ENCODE data around the gene ATXN1. TPM values are rescaled to one million over a fixed set of nuclear protein-coding genes. Genes with fewer than 3 reads are reported as not detected.

Gene ATXN1
- total and polyA plus RNA-seq, 2 of the 13 experiments (the other 11 are each of a cell fraction or from before 2014, with no cell fraction given) = 20.7 to 39.5 TPM

DNA sequence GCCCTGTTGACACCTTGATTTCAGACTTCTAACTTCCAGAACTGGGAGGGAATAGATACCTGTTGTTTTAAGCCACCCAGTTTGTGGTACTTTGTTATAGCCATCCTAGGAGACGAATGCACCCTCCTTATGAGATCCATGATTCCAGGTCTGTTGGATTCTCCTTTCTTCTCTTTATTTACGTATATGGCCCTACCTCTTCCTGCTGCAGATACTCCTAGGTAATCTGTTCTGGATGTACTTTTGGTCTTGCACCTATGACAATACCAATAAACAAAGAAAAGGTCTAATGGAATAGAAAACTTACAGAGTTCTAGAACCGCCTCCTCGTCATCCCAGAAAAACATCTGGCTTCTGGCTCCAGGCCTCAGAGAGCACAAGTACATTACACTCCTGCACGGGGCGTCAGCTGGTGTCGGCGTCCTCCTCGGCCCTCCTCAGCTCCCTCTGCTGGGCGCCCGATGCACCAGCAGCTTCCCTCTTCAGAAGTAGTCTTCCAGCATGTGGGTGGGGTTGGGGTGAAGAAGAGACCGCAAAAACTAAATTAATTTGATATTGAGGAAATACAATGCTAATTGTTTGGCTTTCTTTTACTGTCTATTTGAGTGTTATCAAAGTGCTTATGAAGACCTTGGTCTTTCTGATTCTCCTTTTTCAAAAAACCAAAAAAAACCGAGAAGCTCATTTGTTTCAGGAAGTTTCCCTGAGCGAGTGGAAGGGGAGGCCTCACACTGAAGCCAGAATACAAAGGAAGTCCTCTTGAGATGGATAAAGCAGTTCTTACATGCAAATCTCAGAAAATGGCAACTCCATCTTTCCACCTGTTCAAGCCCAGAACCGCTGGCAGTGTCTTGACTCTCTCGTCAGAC, 9.7 kb upstream of the ATXN1 start (continued):
- TF ChIP-seq, protein P1, sequence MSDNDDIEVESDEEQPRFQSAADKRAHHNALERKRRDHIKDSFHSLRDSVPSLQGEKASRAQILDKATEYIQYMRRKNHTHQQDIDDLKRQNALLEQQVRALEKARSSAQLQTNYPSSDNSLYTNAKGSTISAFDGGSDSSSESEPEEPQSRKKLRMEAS (IDR thresholded peaks at IDR 0.05) = peak; percentile 50
- TF ChIP-seq, protein P2, sequence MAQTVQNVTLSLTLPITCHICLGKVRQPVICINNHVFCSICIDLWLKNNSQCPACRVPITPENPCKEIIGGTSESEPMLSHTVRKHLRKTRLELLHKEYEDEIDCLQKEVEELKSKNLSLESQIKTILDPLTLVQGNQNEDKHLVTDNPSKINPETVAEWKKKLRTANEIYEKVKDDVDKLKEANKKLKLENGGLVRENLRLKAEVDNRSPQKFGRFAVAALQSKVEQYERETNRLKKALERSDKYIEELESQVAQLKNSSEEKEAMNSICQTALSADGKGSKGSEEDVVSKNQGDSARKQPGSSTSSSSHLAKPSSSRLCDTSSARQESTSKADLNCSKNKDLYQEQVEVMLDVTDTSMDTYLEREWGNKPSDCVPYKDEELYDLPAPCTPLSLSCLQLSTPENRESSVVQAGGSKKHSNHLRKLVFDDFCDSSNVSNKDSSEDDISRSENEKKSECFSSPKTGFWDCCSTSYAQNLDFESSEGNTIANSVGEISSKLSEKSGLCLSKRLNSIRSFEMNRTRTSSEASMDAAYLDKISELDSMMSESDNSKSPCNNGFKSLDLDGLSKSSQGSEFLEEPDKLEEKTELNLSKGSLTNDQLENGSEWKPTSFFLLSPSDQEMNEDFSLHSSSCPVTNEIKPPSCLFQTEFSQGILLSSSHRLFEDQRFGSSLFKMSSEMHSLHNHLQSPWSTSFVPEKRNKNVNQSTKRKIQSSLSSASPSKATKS (CRISPR knock-in tag; IDR thresholded peaks at IDR 0.05) = no peak
- no peak for TF ChIP-seq PLRG1 (conservative IDR thresholded peaks at IDR 0.05)
- TF ChIP-seq PPARG (CRISPR knock-in tag; conservative IDR thresholded peaks at IDR 0.05) = peak; percentile 51; the same call in 1 of the 2 replicates
- TF ChIP-seq DMAP1 (CRISPR knock-in tag; IDR thresholded peaks at IDR 0.05) = no peak
- TF ChIP-seq, protein P3, sequence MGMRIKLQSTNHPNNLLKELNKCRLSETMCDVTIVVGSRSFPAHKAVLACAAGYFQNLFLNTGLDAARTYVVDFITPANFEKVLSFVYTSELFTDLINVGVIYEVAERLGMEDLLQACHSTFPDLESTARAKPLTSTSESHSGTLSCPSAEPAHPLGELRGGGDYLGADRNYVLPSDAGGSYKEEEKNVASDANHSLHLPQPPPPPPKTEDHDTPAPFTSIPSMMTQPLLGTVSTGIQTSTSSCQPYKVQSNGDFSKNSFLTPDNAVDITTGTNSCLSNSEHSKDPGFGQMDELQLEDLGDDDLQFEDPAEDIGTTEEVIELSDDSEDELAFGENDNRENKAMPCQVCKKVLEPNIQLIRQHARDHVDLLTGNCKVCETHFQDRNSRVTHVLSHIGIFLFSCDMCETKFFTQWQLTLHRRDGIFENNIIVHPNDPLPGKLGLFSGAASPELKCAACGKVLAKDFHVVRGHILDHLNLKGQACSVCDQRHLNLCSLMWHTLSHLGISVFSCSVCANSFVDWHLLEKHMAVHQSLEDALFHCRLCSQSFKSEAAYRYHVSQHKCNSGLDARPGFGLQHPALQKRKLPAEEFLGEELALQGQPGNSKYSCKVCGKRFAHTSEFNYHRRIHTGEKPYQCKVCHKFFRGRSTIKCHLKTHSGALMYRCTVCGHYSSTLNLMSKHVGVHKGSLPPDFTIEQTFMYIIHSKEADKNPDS (CRISPR knock-in tag; IDR thresholded peaks at IDR 0.05) = no peak
- TF ChIP-seq, protein P4, sequence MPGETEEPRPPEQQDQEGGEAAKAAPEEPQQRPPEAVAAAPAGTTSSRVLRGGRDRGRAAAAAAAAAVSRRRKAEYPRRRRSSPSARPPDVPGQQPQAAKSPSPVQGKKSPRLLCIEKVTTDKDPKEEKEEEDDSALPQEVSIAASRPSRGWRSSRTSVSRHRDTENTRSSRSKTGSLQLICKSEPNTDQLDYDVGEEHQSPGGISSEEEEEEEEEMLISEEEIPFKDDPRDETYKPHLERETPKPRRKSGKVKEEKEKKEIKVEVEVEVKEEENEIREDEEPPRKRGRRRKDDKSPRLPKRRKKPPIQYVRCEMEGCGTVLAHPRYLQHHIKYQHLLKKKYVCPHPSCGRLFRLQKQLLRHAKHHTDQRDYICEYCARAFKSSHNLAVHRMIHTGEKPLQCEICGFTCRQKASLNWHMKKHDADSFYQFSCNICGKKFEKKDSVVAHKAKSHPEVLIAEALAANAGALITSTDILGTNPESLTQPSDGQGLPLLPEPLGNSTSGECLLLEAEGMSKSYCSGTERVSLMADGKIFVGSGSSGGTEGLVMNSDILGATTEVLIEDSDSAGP (CRISPR knock-in tag; IDR thresholded peaks at IDR 0.05; ENCODE audit: borderline replicate concordance) = 0 out of 2 replicates have a peak, but pooled peaks have one; percentile 37
- TF ChIP-seq MEIS2 (CRISPR knock-in tag; IDR thresholded peaks at IDR 0.05) = no peak
- 0 out of 2 replicates have a peak, but pooled peaks have one; percentile 47 for TF ChIP-seq ZNF670 (CRISPR knock-in tag; IDR thresholded peaks at IDR 0.05; ENCODE audit: borderline replicate concordance)
- TF ChIP-seq MIER3 (CRISPR knock-in tag; IDR thresholded peaks at IDR 0.05; ENCODE audit: borderline replicate concordance) = peak; percentile 64; the same call in 1 of the 2 replicates
- peak; percentile 21; the same call in 1 of the 2 replicates for TF ChIP-seq FOXA3 (CRISPR knock-in tag; IDR thresholded peaks at IDR 0.05)
- peak; percentile 18 for TF ChIP-seq YY1 (IDR thresholded peaks at IDR 0.05; ENCODE audit: insufficient read depth, insufficient replicate concordance, low read depth, low read length)
- TF ChIP-seq, protein P5, sequence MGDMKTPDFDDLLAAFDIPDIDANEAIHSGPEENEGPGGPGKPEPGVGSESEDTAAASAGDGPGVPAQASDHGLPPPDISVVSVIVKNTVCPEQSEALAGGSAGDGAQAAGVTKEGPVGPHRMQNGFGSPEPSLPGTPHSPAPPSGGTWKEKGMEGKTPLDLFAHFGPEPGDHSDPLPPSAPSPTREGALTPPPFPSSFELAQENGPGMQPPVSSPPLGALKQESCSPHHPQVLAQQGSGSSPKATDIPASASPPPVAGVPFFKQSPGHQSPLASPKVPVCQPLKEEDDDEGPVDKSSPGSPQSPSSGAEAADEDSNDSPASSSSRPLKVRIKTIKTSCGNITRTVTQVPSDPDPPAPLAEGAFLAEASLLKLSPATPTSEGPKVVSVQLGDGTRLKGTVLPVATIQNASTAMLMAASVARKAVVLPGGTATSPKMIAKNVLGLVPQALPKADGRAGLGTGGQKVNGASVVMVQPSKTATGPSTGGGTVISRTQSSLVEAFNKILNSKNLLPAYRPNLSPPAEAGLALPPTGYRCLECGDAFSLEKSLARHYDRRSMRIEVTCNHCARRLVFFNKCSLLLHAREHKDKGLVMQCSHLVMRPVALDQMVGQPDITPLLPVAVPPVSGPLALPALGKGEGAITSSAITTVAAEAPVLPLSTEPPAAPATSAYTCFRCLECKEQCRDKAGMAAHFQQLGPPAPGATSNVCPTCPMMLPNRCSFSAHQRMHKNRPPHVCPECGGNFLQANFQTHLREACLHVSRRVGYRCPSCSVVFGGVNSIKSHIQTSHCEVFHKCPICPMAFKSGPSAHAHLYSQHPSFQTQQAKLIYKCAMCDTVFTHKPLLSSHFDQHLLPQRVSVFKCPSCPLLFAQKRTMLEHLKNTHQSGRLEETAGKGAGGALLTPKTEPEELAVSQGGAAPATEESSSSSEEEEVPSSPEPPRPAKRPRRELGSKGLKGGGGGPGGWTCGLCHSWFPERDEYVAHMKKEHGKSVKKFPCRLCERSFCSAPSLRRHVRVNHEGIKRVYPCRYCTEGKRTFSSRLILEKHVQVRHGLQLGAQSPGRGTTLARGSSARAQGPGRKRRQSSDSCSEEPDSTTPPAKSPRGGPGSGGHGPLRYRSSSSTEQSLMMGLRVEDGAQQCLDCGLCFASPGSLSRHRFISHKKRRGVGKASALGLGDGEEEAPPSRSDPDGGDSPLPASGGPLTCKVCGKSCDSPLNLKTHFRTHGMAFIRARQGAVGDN (CRISPR knock-in tag; IDR thresholded peaks at IDR 0.05) = peak; percentile 74
- TF ChIP-seq ZNF562 (CRISPR knock-in tag; IDR thresholded peaks at IDR 0.05; ENCODE audit: borderline replicate concordance) = no peak
- TF ChIP-seq FLYWCH1 (CRISPR knock-in tag; IDR thresholded peaks at IDR 0.05) = 0 out of 2 replicates have a peak, but pooled peaks have one; percentile 11
- TF ChIP-seq YEATS4 (CRISPR knock-in tag; IDR thresholded peaks at IDR 0.05; ENCODE audit: borderline replicate concordance) = no peak
- TF ChIP-seq ASH2L (IDR thresholded peaks at IDR 0.05; ENCODE audit: insufficient read length, low read depth, low read length) = peak; percentile 26
- no peak for TF ChIP-seq ZNF333 (CRISPR knock-in tag; IDR thresholded peaks at IDR 0.05; ENCODE audit: borderline replicate concordance)
